GM23338 (cell line): ENCODE data around the gene CGNL1. TPM values are rescaled to one million over a fixed set of nuclear protein-coding genes. Genes with fewer than 3 reads are reported as not detected.

Experiments
- ATAC-seq: fragments of 200-7000 bp; cut with Tn5 transposase; 3 replicates; pipeline ENCODE4 v1.9.1; 2020
- DNase-seq: peaks from one replicate; pipeline ENCODE4 v3.0.0-alpha.2; 2015; ENCODE audit warnings: low spot score
- H2AFZ ChIP-seq: fragments of 200-600 bp; sonication (generic); 2 replicates; pipeline ENCODE4 v1.8.0; 2016; ENCODE audit warnings: antibody characterized with exemption, mild to moderate bottlenecking, moderate library complexity
- H3F3A ChIP-seq: fragments of 200-600 bp; sonication (generic); replicated peaks from 2 replicates; pipeline ENCODE4 v1.8.0; 2017; ENCODE audit warnings: antibody characterized with exemption, mixed run types, low read depth
- H3K27ac ChIP-seq: fragments of 200-600 bp; sonication (generic); 2 replicates; pipeline ENCODE4 v1.6.1; 2016; ENCODE audit warnings: low read depth
- H3K27me3 ChIP-seq: fragments of 200-600 bp; sonication (generic); 2 replicates; pipeline ENCODE4 v1.8.0; 2016; ENCODE audit warnings: mild to moderate bottlenecking, mixed run types, moderate library complexity; ENCODE audit not compliant: insufficient read depth
- H3K36me3 ChIP-seq: fragments of 200-600 bp; sonication (generic); 2 replicates; pipeline ENCODE4 v1.8.0; 2016; ENCODE audit warnings: mild to moderate bottlenecking; ENCODE audit not compliant: insufficient read depth
- H3K4me1 ChIP-seq: fragments of 200-600 bp; sonication (generic); 2 replicates; pipeline ENCODE4 v1.8.0; 2016; ENCODE audit warnings: mild to moderate bottlenecking, moderate library complexity; ENCODE audit not compliant: insufficient read depth
- H3K4me2 ChIP-seq: fragments of 200-600 bp; sonication (generic); 2 replicates; pipeline ENCODE4 v1.7.1; 2017; ENCODE audit warnings: mixed run types
- H3K4me3 ChIP-seq: fragments of 200-600 bp; sonication (generic); 2 replicates; pipeline ENCODE4 v1.6.1; 2016; ENCODE audit warnings: mixed run types
- H3K79me2 ChIP-seq: fragments of 200-600 bp; sonication (generic); replicated peaks from 2 replicates; pipeline ENCODE4 v1.8.0; 2017; ENCODE audit warnings: mild to moderate bottlenecking; ENCODE audit not compliant: insufficient read depth
- H3K9me2 ChIP-seq: fragments of 200-600 bp; sonication (generic); 2 replicates; pipeline ENCODE4 v1.8.0; 2017; ENCODE audit not compliant: insufficient read depth
- H4K20me1 ChIP-seq: fragments of 200-600 bp; sonication (generic); replicated peaks from 2 replicates; pipeline ENCODE4 v1.8.0; 2017; ENCODE audit warnings: mild to moderate bottlenecking; ENCODE audit not compliant: insufficient read depth
- H3K27ac Mint-ChIP-seq: 2 replicates; pipeline ENCODE4 v1.8.0; 2020; ENCODE audit warnings: inconsistent platforms, mild to moderate bottlenecking, moderate library complexity, mixed read lengths
- H3K27me3 Mint-ChIP-seq: 3 replicates; pipeline ENCODE4 v1.8.0; 2022; ENCODE audit warnings: low read depth, mild to moderate bottlenecking, moderate library complexity, mixed read lengths, inconsistent platforms; ENCODE audit not compliant: insufficient read depth, poor library complexity
- H3K36me3 Mint-ChIP-seq: 3 replicates; pipeline ENCODE4 v1.8.0; 2021; ENCODE audit warnings: low read depth, mild to moderate bottlenecking, inconsistent platforms, moderate library complexity, mixed read lengths
- H3K4me1 Mint-ChIP-seq: 3 replicates; pipeline ENCODE4 v1.8.0; 2020; ENCODE audit warnings: mild to moderate bottlenecking, inconsistent platforms, mixed read lengths
- H3K4me3 Mint-ChIP-seq: 3 replicates; pipeline ENCODE4 v1.8.0; 2021; ENCODE audit warnings: moderate library complexity, mild to moderate bottlenecking, inconsistent platforms, mixed read lengths
- H3K9me3 Mint-ChIP-seq: 3 replicates; pipeline ENCODE4 v1.8.0; 2020; ENCODE audit warnings: moderate library complexity, mild to moderate bottlenecking, inconsistent platforms, mixed read lengths
- CREB1 ChIP-seq: fragments of 250-450 bp; sonication (Bioruptor Pico); IDR thresholded peaks from 2 replicates; pipeline ENCODE4 v1.5.0; 2020; ENCODE audit warnings: low read depth, mild to moderate bottlenecking, moderate library complexity
- EZH2 ChIP-seq: fragments of 200-600 bp; sonication (generic); IDR thresholded peaks from one replicate; pipeline ENCODE4 v1.8.0; 2017; ENCODE audit warnings: antibody characterized with exemption, mild to moderate bottlenecking, low read depth; ENCODE audit not compliant: unreplicated experiment
- EZH2phosphoT487 ChIP-seq: fragments of 200-600 bp; sonication (generic); IDR thresholded peaks from one replicate; pipeline ENCODE4 v1.8.1; 2018; ENCODE audit warnings: antibody characterized with exemption; ENCODE audit not compliant: unreplicated experiment
- JUNB ChIP-seq: IDR thresholded peaks from one replicate; pipeline ENCODE4 v1.6.1; 2016; ENCODE audit warnings: antibody characterized with exemption; ENCODE audit not compliant: unreplicated experiment
- NANOG ChIP-seq: IDR thresholded peaks from 2 replicates; pipeline ENCODE4 v1.6.1; 2016; ENCODE audit warnings: antibody characterized with exemption, borderline replicate concordance
- POLR2AphosphoS5 ChIP-seq: IDR thresholded peaks from 2 replicates; pipeline ENCODE4 v1.6.1; 2016; ENCODE audit warnings: antibody characterized with exemption, low read depth
- ZNF114 ChIP-seq: fragments of 250-450 bp; sonication (Bioruptor Pico); IDR thresholded peaks from 2 replicates; pipeline ENCODE4 v1.5.0; 2020; ENCODE audit warnings: mild to moderate bottlenecking, moderate library complexity
- ZNF462 ChIP-seq: fragments of 250-450 bp; sonication (Bioruptor Pico); IDR thresholded peaks from 2 replicates; pipeline ENCODE4 v1.5.0; 2020; ENCODE audit warnings: mild to moderate bottlenecking, moderate library complexity
- polyA plus RNA-seq: library from polyadenylated mRNA; unstranded; fragments of >200 nt; fragmentation: Nextera tagmentation; extraction: Ambion mirVana; gene quantifications from 2 replicates; pipeline ENCODE4 v1.2.1, GENCODE V29; 2016
- total RNA-seq: library from RNA; depleted of rRNA; stranded (reverse); fragments of >200 nt; shearing (Covaris generic); gene quantifications from 2 replicates; pipeline ENCODE4 v1.2.3, GENCODE V29; 2014
- TF ChIP-seq, protein P1 (sequence below): IDR thresholded peaks from 2 replicates; pipeline ENCODE4 v1.6.1; 2016; ENCODE audit warnings: antibody characterized with exemption
- TF ChIP-seq, protein P2 (sequence below), 2 experiments: fragments of 200-600 bp in 1 of 2; sonication (generic) in 1 of 2; conservative IDR thresholded peaks; 2 replicates each; pipeline versions ENCODE4 v1.5.1 to v1.6.1; 2016 to 2017; ENCODE audit warnings: antibody characterized with exemption in 2 of 2, low read depth in 2 of 2, mild to moderate bottlenecking in 2 of 2, moderate library complexity in 1 of 2

Gene CGNL1
- total and polyA plus RNA-seq, 2 experiments from 2014 or later = 20.0 to 57.8 TPM

DNA sequence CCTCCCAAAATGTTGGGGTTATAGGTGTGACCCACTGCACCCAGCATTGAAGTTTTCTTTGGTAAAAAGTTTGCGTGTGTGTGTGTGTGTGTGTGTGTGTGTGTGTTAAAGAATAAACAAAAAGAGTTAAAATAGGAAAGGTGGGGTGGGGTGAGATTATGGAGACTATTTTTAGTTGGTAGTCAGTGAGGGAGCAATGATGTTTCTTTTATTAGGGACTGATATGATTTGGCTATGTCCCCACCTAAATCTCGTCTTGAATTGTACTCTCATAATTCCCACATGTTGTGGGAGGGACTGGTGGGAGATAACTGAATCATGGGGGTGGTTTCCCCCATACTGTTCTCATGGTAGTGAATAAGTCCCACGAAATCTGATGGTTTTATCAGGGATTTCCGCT lies 92.2 kb downstream of the CGNL1 start:
- Histone ChIP-seq H4K20me1 (peaks cover 3% of the 10 kb centered on the region), H2AFZ (no peak overlapping the region), H3K4me3 (no peak overlapping the region), H3K4me2 (no peak overlapping the region), H3K36me3 (peaks cover 11% of the 10 kb centered on the region), H3K27ac (no peak overlapping the region; the same call in 1 of the 2 replicates), H3K79me2 (no peaks in the 10 kb centered on the region; the same call in 1 of the 2 replicates), H3F3A (0 out of 2 replicates have a peak, but pooled peaks cover 3% of the 10 kb centered on the region), H3K27me3 (no peaks in the 10 kb centered on the region), H3K4me1 (no peaks in the 10 kb centered on the region), H3K9me2 (no peaks in the 10 kb centered on the region)
- no peaks in the 10 kb centered on the region for H3K27me3 Mint-ChIP-seq
- H3K4me1 Mint-ChIP-seq = peaks cover 5% of the 10 kb centered on the region; the same call in 2 of the 3 replicates
- TF ChIP-seq ZNF114 = no peak
- DNase-seq (no peak), ATAC-seq (no peak)
- H3K9me3 Mint-ChIP-seq = no peaks in the 10 kb centered on the region
- H3K4me3 Mint-ChIP-seq = no peak overlapping the region
- no peak overlapping the region for H3K27ac Mint-ChIP-seq
- H3K36me3 Mint-ChIP-seq = peaks cover 17% of the 10 kb centered on the region; the same call in 2 of the 3 replicates

DNA sequence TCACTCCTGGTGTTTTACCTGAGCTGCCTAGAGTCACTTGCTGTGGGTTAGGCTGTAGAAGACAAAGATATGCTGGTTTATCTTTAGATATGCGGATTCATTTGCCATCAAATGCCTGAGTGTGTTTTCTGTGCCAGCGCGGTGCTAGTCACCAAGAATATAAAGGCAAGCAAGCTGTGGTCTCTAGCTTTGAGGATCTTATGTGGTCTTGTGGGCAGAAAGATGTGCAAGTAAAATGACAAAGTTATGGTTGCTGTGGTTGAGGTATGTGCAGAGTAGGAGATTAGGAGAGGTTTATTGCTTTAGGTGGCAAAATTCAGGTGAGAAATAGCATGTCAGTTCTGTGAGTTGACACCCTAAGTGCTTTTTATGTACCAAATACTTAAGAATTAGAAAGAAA lies 94.2 kb downstream of the CGNL1 start:
- no peak for ATAC-seq
- H3K36me3 ChIP-seq = peaks cover 6% of the 10 kb centered on the region
- no peak overlapping the region for H3K27ac Mint-ChIP-seq
- H3K27ac ChIP-seq = no peak overlapping the region
- H3K36me3 Mint-ChIP-seq = peaks cover 20% of the 10 kb centered on the region; the same call in 2 of the 3 replicates
- H3K79me2 ChIP-seq = no peaks in the 10 kb centered on the region; the same call in 1 of the 2 replicates
- no peak overlapping the region for H3K4me3 ChIP-seq
- H3K9me3 Mint-ChIP-seq = no peaks in the 10 kb centered on the region
- DNase-seq = no peak
- H3K27me3 Mint-ChIP-seq = peaks cover under 1% of the 10 kb centered on the region
- H3F3A ChIP-seq = 0 out of 2 replicates have a peak, but pooled peaks cover 3% of the 10 kb centered on the region
- no peaks in the 10 kb centered on the region for H3K4me1 ChIP-seq
- H3K4me2 ChIP-seq = no peak overlapping the region
- H3K27me3 ChIP-seq = no peaks in the 10 kb centered on the region
- H4K20me1 ChIP-seq = no peaks in the 10 kb centered on the region; the same call in 1 of the 2 replicates
- H3K9me2 ChIP-seq = no peaks in the 10 kb centered on the region
- no peak overlapping the region for H2AFZ ChIP-seq
- peaks cover 10% of the 10 kb centered on the region; the same call in 2 of the 3 replicates for H3K4me1 Mint-ChIP-seq
- H3K4me3 Mint-ChIP-seq = no peak overlapping the region
- TF ChIP-seq EZH2 = no peak
- no peak for TF ChIP-seq JUNB
- TF ChIP-seq, protein P1, sequence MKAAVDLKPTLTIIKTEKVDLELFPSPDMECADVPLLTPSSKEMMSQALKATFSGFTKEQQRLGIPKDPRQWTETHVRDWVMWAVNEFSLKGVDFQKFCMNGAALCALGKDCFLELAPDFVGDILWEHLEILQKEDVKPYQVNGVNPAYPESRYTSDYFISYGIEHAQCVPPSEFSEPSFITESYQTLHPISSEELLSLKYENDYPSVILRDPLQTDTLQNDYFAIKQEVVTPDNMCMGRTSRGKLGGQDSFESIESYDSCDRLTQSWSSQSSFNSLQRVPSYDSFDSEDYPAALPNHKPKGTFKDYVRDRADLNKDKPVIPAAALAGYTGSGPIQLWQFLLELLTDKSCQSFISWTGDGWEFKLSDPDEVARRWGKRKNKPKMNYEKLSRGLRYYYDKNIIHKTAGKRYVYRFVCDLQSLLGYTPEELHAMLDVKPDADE = no peak
- no peak for TF ChIP-seq NANOG
- TF ChIP-seq, protein P2, sequence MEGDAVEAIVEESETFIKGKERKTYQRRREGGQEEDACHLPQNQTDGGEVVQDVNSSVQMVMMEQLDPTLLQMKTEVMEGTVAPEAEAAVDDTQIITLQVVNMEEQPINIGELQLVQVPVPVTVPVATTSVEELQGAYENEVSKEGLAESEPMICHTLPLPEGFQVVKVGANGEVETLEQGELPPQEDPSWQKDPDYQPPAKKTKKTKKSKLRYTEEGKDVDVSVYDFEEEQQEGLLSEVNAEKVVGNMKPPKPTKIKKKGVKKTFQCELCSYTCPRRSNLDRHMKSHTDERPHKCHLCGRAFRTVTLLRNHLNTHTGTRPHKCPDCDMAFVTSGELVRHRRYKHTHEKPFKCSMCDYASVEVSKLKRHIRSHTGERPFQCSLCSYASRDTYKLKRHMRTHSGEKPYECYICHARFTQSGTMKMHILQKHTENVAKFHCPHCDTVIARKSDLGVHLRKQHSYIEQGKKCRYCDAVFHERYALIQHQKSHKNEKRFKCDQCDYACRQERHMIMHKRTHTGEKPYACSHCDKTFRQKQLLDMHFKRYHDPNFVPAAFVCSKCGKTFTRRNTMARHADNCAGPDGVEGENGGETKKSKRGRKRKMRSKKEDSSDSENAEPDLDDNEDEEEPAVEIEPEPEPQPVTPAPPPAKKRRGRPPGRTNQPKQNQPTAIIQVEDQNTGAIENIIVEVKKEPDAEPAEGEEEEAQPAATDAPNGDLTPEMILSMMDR (conservative IDR thresholded peaks at IDR 0.05; ENCODE audit: low read depth in 2 of 2) = no peak
- no peak for TF ChIP-seq EZH2phosphoT487
- TF ChIP-seq POLR2AphosphoS5 = no peak
- TF ChIP-seq ZNF462 = no peak
- no peak for TF ChIP-seq CREB1
